Fibroblast of lung (primary cell): ENCODE results near the gene NKAIN2.

Experiments
- EZH2 ChIP-seq: IDR thresholded peaks from 2 replicates; pipeline ENCODE4 v1.5.1; 2012; ENCODE audit warnings: low read length, control low read depth, mild to moderate bottlenecking; ENCODE audit errors: missing control alignments
- TF ChIP-seq, protein P1 (sequence below), 2 donors: IDR thresholded peaks in 1 of 2; conservative IDR thresholded peaks in 1 of 2; 1 replicate in 1 of 2; 2 replicates in 1 of 2; pipeline ENCODE4 v1.5.1; 2011 to 2012; ENCODE audit warnings: low read length in 2 of 2, control low read depth in 1 of 2, inconsistent platforms in 1 of 2, low read depth in 1 of 2, mild to moderate bottlenecking in 1 of 2

DNA sequence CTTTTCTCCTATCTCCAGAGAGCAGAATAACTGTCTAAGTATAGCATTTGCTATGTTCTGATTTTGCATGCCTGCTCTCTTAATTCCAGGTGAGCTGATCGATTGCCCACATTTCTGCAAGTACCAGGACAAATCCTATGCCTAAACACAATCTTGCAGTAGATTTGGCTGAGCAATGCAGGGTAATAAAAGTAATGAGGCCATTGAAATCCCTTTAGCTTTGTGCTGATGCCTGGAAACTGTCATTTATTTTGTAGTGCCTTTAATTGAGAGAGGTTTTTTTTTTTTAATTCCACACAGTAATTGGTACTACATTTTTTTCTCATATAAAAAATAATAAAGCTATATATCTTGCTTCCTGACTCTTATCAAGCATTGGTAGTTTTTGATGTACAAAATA is 252.3 kb downstream of the NKAIN2 start:
- TF ChIP-seq, protein P1, sequence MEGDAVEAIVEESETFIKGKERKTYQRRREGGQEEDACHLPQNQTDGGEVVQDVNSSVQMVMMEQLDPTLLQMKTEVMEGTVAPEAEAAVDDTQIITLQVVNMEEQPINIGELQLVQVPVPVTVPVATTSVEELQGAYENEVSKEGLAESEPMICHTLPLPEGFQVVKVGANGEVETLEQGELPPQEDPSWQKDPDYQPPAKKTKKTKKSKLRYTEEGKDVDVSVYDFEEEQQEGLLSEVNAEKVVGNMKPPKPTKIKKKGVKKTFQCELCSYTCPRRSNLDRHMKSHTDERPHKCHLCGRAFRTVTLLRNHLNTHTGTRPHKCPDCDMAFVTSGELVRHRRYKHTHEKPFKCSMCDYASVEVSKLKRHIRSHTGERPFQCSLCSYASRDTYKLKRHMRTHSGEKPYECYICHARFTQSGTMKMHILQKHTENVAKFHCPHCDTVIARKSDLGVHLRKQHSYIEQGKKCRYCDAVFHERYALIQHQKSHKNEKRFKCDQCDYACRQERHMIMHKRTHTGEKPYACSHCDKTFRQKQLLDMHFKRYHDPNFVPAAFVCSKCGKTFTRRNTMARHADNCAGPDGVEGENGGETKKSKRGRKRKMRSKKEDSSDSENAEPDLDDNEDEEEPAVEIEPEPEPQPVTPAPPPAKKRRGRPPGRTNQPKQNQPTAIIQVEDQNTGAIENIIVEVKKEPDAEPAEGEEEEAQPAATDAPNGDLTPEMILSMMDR (conservative IDR thresholded peaks at IDR 0.05 in 1 of 2, IDR thresholded peaks at IDR 0.05 in 1 of 2; ENCODE audit: low read depth in 1 of 2, low read length in 2 of 2), result no peak
- TF ChIP-seq EZH2, result no peak
